BLaER1 treated with 17β-estradiol and CSF1 and Interleukin-3, amounts not matched to agents 10 nM and 100 nM (cell line): ENCODE results near the gene ATP6V1F.

Experiments used
- H3K27ac ChIP-seq, 11 experiments: shearing (Covaris generic); formaldehyde crosslinking; 2 replicates each; pipeline ENCODE4 v1.8.1; 2022
- H3K27me3 ChIP-seq, 11 experiments: shearing (Covaris generic); formaldehyde crosslinking; 2 replicates each; pipeline ENCODE4 v1.8.1; 2022
- H3K36me3 ChIP-seq, 11 experiments: shearing (Covaris generic); formaldehyde crosslinking; 2 replicates each; pipeline ENCODE4 v1.8.1; 2022
- H3K4me1 ChIP-seq, 10 experiments: shearing (Covaris generic); formaldehyde crosslinking; 2 replicates each; pipeline ENCODE4 v1.8.1; 2022
- H3K4me2 ChIP-seq, 11 experiments: shearing (Covaris generic); formaldehyde crosslinking; 2 replicates each; pipeline ENCODE4 v1.8.1; 2022
- H3K4me3 ChIP-seq, 10 experiments: shearing (Covaris generic); formaldehyde crosslinking; 2 replicates each; pipeline ENCODE4 v1.8.1; 2022
- H3K9ac ChIP-seq, 11 experiments: shearing (Covaris generic); formaldehyde crosslinking; 2 replicates each; pipeline ENCODE4 v1.8.1; 2022
- H3K9me3 ChIP-seq, 11 experiments: shearing (Covaris generic); formaldehyde crosslinking; replicated peaks in 1 of 11; 2 replicates each; pipeline ENCODE4 v1.8.1; 2022
- H4K20me1 ChIP-seq, 11 experiments: shearing (Covaris generic); formaldehyde crosslinking; 2 replicates each; pipeline ENCODE4 v1.8.1; 2022
- Cebpa-rat ChIP-seq, 11 experiments: shearing (Covaris generic); IDR thresholded peaks; 2 replicates each; pipeline ENCODE4 v1.8.1; 2022

The ATP6V1F gene

DNA sequence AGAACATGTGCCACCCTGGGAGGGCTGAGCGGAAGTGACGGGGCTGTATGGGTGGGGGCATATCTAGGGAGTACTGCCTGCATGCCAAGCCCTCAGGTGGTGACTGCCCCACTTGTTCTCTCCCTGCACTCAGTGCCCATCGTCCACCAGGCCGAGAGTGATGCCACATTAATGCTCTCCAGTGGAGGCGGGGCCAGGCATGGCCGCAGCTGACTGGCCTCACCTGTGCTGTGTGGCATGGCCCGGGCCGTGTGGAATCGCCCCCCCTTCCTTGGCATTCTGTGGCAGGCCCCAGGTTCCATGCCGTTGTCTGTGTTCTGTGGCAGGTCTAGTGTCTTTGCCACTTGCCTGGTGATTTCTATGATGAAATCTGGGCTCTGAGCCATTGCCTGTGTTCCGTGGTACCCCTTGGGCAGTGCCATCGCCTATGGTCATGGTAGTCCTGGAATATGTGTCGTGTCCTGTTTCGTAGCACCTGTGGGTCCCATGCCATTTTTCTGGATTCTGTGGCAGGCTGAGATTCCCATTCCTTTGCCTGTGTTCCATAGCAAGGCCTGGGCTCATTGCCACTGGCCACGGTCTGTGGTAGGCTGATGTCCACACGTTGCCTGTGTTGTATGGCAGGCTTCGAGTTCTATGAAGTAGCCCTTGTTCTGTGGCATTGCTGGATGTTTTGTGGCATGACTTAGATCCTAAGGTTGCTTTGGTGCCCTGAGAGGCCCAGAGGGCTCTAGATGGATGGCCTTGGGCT, 23.5 kb upstream of the ATP6V1F start:
- TF ChIP-seq Cebpa-rat (IDR thresholded peaks at IDR 0.05), result no peak
- H4K20me1 ChIP-seq, result peaks cover 0 to 7% (median 0%) of the 10 kb centered on the region in 11 experiments; a peak in 1 of 22 replicates
- no peaks in the 10 kb centered on the region for H3K36me3 ChIP-seq
- no peak overlapping the region for H3K27ac ChIP-seq
- H3K4me2 ChIP-seq, result no peak overlapping the region
- peaks cover 0 to 6% (median 2%) of the 10 kb centered on the region in 10 experiments; a peak in 6 of 20 replicates for H3K4me1 ChIP-seq
- no peak overlapping the region for H3K4me3 ChIP-seq
- no peaks in the 10 kb centered on the region for H3K27me3 ChIP-seq
- H3K9ac ChIP-seq, result no peak overlapping the region
- no peaks in the 10 kb centered on the region for H3K9me3 ChIP-seq

DNA sequence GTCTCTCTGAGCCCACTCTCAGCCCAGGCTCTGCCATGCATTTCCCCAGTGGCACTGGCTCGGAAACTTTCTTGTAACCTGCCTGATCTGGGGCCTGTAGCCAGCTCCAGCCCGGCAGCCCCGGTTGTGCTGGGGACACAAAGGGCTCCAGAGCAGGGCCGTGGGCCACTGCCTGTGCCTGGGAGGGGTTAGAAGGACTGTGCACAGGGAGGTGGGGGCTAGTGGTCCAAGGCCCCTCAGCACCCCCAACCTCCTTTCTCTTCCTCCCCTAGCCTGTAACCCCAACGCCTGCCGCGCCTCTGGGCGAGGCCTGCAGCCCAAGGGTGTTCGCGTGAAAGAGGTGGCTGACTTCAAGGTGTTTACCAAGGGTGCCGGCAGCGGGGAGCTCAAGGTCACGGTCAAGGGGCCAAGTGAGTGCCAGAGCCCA, 22.9 kb upstream of the ATP6V1F start:
- no peak for TF ChIP-seq Cebpa-rat (IDR thresholded peaks at IDR 0.05)

DNA sequence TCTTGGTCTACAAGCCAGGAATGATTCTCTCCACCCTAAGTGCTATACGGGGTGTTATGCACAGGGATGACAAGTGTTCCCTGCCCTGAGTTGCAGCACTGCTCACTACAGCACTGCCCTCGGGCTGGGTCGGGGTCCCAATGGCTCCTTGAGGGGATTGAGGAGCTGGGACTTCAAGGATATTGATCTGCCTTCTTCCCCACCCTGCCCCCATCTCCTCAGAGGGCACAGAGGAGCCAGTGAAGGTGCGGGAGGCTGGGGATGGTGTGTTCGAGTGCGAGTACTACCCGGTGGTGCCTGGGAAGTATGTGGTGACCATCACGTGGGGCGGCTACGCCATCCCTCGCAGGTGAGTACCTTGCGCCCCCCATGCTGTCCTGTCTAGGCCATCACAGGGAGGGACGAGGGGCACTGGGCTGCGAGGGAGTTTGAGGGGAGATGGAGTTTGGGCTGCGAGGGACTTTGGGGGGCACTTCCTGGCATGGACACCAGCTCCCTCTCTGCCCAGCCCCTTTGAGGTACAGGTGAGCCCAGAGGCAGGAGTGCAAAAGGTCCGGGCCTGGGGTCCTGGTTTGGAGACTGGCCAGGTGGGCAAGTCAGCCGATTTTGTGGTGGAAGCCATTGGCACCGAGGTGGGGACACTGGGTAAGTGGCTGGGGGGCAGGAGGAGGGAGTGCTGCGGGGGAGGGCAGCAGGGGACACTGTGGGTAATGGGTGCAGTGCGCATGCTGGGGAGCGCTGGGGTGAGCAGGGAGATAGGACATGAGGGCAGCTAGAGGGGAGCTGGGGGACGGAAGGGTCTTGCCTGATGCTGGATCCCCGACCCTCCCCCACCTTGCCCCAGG, 22.1 kb upstream of the ATP6V1F start:
- no peak for TF ChIP-seq Cebpa-rat (IDR thresholded peaks at IDR 0.05)
- H3K36me3 ChIP-seq, result no peaks in the 10 kb centered on the region
- H3K27ac ChIP-seq, result no peak overlapping the region
- no peak overlapping the region for H3K9ac ChIP-seq
- H3K4me1 ChIP-seq, result peaks cover 0 to 6% (median 2%) of the 10 kb centered on the region in 10 experiments; a peak in 6 of 20 replicates
- no peak overlapping the region for H3K4me3 ChIP-seq
- no peaks in the 10 kb centered on the region for H3K27me3 ChIP-seq
- no peaks in the 10 kb centered on the region; a peak in 1 of 22 replicates for H4K20me1 ChIP-seq
- H3K4me2 ChIP-seq, result no peak overlapping the region
- no peaks in the 10 kb centered on the region for H3K9me3 ChIP-seq

More for the DNA sequence above, 22.9 kb upstream of the ATP6V1F start:
- no peak overlapping the region for H3K9ac ChIP-seq
- H3K9me3 ChIP-seq, result no peaks in the 10 kb centered on the region
- H3K4me1 ChIP-seq, result peaks cover 0 to 6% (median 2%) of the 10 kb centered on the region in 10 experiments; a peak in 6 of 20 replicates
- H3K27ac ChIP-seq, result no peak overlapping the region
- H3K4me3 ChIP-seq, result no peak overlapping the region
- no peaks in the 10 kb centered on the region for H3K27me3 ChIP-seq
- H3K36me3 ChIP-seq, result no peaks in the 10 kb centered on the region
- H3K4me2 ChIP-seq, result no peak overlapping the region
- peaks cover 0 to 7% (median 0%) of the 10 kb centered on the region in 11 experiments; a peak in 1 of 22 replicates for H4K20me1 ChIP-seq

DNA sequence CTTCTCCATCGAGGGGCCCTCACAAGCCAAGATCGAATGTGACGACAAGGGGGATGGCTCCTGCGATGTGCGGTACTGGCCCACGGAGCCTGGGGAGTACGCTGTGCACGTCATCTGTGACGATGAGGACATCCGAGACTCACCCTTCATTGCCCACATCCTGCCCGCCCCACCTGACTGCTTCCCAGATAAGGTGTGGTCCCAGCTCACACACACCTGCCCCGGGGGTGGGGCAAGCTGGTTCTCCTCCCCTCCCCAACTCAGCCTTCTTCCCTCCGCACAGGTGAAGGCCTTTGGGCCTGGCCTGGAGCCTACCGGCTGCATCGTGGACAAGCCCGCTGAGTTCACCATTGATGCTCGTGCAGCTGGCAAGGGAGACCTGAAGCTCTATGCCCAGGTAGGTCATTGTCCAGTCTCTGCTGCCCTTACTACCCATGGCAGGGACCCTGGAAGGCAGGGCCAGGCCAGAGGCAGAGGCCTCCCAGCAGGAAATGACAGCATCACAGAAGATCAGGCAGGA, 21.4 kb upstream of the ATP6V1F start:
- H3K36me3 ChIP-seq, result no peaks in the 10 kb centered on the region
- H3K27me3 ChIP-seq, result no peaks in the 10 kb centered on the region
- peaks cover 0 to 6% (median 2%) of the 10 kb centered on the region in 10 experiments; a peak in 6 of 20 replicates for H3K4me1 ChIP-seq
- no peaks in the 10 kb centered on the region for H3K9me3 ChIP-seq
- H3K9ac ChIP-seq, result no peak overlapping the region
- no peak for TF ChIP-seq Cebpa-rat (IDR thresholded peaks at IDR 0.05)
- no peaks in the 10 kb centered on the region; a peak in 1 of 22 replicates for H4K20me1 ChIP-seq
- H3K4me3 ChIP-seq, result no peak overlapping the region
- no peak overlapping the region for H3K27ac ChIP-seq
- no peak overlapping the region for H3K4me2 ChIP-seq

DNA sequence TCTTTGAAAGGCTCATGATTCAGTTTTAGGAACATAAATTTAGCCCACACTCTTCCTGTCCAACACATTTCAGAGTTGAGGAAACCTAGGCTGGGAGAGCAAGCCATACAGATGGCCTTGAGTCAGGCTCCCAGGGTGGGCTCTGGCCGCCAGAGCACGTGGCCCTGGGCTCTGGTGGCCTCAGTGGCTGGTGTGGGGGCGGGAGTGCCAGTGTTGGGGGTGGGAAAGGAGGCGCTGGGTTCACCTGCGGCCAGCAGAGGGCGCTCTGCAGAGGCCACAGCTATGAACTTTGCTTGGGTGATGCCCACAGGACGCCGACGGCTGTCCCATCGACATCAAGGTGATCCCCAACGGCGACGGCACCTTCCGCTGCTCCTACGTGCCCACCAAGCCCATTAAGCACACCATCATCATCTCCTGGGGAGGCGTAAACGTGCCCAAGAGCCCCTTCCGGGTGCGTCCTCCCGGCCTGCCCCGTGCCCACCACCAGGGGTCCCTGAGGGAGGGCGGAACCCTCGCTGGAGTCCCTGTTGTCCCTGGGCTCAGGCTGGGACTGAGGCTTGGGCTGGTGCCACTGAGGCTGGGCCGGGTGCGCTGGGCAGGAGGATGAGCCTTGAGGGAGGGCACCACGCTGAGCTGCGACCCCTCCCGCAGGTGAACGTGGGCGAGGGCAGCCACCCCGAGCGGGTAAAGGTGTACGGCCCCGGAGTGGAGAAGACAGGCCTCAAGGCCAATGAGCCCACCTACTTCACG, 20.6 kb upstream of the ATP6V1F start:
- Histone ChIP-seq H3K4me3 (no peak overlapping the region), H4K20me1 (no peaks in the 10 kb centered on the region; a peak in 1 of 22 replicates), H3K27ac (no peak overlapping the region), H3K27me3 (no peaks in the 10 kb centered on the region), H3K4me2 (no peak overlapping the region), H3K9me3 (no peaks in the 10 kb centered on the region), H3K4me1 (peaks cover 0 to 6% (median 2%) of the 10 kb centered on the region in 10 experiments; a peak in 6 of 20 replicates), H3K9ac (no peak overlapping the region), H3K36me3 (no peaks in the 10 kb centered on the region)
- no peak for TF ChIP-seq Cebpa-rat (IDR thresholded peaks at IDR 0.05)

DNA sequence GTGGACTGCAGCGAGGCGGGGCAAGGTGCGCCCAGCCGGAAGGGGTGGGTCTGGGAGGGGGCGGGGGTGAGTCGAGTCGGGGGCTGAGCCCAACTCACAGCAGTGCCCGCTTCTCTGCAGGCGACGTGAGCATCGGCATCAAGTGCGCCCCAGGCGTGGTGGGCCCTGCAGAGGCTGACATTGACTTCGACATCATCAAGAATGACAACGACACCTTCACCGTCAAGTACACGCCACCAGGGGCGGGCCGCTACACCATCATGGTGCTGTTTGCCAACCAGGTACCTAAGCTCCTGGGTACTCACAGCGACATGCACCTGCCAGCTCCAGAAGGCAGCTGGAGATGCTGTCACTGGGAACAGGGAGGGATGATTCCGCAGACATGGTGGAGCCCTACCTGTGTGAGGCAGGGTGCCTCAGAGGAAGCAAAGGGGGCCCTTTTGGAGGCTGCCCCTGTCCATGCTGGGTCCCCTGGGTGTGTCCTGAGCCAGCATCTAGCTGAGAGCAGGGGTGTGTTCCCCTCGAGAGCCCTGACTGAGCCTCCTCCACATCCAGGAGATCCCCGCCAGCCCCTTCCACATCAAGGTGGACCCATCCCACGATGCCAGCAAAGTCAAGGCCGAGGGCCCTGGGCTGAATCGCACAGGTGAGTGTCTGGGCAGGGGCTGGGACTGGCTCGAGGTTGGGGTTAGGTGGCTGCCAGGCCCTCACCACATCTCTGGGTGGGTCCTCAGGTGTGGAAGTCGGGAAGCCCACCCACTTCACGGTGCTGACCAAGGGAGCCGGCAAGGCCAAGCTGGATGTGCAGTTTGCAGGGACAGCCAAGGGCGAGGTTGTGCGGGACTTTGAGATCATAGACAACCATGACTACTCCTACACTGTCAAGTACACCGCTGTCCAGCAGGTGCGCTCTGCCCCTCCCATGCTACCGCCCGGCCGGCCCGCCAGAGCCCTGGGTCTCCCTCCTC, 19.7 kb upstream of the ATP6V1F start:
- no peak overlapping the region for H3K27ac ChIP-seq
- no peak overlapping the region for H3K4me3 ChIP-seq
- no peaks in the 10 kb centered on the region for H3K27me3 ChIP-seq
- H4K20me1 ChIP-seq, result no peaks in the 10 kb centered on the region; a peak in 1 of 22 replicates
- no peaks in the 10 kb centered on the region for H3K36me3 ChIP-seq
- H3K4me1 ChIP-seq, result peaks cover 0 to 6% (median 2%) of the 10 kb centered on the region in 10 experiments; a peak in 6 of 20 replicates
- no peak for TF ChIP-seq Cebpa-rat (IDR thresholded peaks at IDR 0.05)
- no peaks in the 10 kb centered on the region for H3K9me3 ChIP-seq
- H3K4me2 ChIP-seq, result no peak overlapping the region
- no peak overlapping the region for H3K9ac ChIP-seq

DNA sequence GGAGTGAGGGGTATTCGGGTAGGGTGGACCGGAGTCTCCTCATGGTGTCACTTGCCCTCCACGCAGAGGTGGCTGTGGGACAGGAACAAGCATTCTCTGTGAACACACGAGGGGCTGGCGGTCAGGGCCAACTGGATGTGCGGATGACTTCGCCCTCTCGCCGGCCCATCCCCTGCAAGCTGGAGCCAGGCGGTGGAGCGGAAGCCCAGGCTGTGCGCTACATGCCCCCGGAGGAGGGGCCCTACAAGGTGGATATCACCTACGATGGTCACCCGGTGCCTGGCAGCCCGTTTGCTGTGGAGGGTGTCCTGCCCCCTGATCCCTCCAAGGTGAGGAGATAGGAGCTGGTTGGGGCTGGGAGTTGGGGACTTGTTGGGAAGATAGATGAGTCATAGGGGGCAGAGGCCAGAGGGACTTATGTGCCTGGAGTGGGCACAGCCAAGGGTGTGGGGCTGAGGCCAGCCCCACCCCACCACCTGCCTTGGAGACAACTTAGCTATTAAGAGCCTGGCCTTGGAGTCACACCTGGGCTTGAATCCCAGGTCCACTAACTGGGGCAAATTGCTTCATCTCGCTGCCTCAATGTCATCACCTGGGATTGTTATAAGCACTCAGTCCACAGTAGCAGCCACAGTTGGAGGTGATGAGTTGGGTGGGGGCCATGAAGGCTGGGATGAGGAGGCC, 18.6 kb upstream of the ATP6V1F start:
- Histone ChIP-seq H3K4me1 (peaks cover 0 to 6% (median 2%) of the 10 kb centered on the region in 10 experiments; a peak in 6 of 20 replicates), H3K4me2 (no peak overlapping the region), H3K27ac (no peak overlapping the region), H3K27me3 (no peaks in the 10 kb centered on the region), H3K9ac (no peak overlapping the region), H3K9me3 (no peaks in the 10 kb centered on the region), H3K4me3 (no peak overlapping the region), H3K36me3 (no peaks in the 10 kb centered on the region), H4K20me1 (no peaks in the 10 kb centered on the region; a peak in 1 of 22 replicates)
- TF ChIP-seq Cebpa-rat (IDR thresholded peaks at IDR 0.05), result no peak
